ENCODE measurements around the gene WSCD1.

WSCD1 gene

GRCh38 chr17:6086603-6087400 lies 16.6 kb downstream of the WSCD1 start:
- DNase-seq (ENCODE audit: low read depth), result no peak

- DNase-seq (ENCODE audit: low read depth), result no peak
These were observed 18.0 kb downstream of the WSCD1 start for GRCh38 chr17:6088141-6088540.

GRCh38 chr17:6090253-6090652 lies 20.1 kb downstream of the WSCD1 start:
- no peak for DNase-seq (ENCODE audit: low read depth)

DNA sequence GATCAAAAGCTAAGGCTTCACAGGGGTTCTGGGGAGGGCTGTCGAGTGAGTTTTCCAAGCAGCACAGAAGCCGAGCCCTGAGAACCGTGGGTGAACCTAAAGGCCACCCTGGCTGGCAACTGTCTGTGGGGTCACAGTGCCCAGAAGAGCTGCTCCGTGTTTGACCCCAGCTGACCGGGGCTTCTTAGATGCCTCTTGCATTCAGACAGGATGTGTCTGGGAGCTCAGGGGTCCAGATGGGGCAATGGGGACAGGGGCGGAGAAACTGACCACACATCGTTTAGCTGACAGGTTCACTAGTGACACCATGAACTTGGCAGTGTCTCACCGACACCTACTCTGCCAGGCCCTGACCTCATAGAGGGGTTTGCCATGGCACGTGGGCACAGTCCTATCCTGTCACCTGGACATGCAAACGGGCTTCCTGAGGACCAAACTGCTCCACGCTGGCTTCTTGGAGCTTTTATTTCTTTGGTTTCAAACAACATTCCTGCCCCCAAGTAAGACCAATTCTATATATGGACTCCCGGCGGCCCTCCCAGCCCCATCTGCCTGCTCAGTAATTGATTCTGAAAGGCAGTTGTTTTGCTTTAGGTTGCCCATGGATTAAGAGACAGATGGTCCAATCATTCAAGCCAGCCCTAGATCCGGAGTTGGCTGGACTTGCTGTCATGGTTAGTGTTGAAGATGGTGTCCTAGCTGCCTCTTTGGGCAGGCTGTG lies 22.2 kb downstream of the WSCD1 start:
- DNase-seq (ENCODE audit: low read depth), result no peak

DNA sequence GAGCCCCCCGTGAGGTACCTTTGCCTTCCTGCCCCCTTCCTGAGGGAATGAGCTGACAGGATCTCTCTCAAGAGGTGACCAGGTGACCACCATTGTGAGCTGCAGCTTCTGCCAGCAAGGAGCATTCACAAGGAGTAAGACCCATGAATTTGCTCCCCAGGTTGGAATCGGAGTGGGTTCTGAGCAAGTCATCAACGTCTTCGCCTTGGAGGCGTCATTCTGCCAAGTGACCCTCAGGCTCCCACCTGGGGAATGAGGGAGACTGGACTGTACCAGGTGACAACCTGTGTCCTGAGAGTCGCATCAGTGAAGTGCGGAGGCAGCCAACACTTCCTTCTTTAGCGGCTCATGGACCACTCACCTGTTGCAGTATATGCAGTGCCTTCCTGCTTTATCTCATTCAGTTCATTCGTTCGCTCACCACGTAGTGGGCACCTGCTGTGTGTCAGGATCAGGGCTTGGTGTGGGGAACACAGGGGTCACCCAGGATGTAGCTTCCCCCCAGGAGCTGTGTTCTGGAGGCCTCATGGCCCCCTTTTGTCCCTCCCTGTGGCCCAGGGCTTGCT lies 22.8 kb downstream of the WSCD1 start:
- DNase-seq (ENCODE audit: low read depth), result no peak

GRCh38 chr17:6094453-6094852 lies 24.3 kb downstream of the WSCD1 start:
- no peak for DNase-seq (ENCODE audit: low read depth)

DNA sequence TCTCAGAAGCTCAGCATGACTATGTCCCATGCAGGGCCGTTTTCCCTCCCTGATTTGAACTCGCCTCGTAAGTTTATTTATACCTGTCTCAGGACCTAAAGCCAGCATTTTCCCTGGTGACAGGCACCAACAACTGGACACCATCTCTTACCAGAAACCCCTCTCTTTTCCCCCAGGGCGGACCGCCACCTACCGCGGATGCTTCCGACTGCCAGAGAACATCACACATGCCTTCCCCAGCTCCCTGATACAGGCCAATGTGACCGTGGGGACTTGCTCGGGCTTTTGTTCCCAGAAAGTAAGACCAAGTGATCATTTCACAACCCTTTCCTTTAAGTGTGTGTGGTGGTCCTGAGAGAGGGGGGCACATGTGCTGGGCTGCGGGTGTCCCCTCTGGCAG lies 24.7 kb downstream of the WSCD1 start:
- no peak for DNase-seq (ENCODE audit: low read depth)

GRCh38 chr17:6095501-6095900 lies 25.3 kb downstream of the WSCD1 start:
- DNase-seq (ENCODE audit: low read depth), result no peak

- no peak for DNase-seq (ENCODE audit: low read depth)
These were observed 26.2 kb downstream of the WSCD1 start for GRCh38 chr17:6096201-6097004.

DNA sequence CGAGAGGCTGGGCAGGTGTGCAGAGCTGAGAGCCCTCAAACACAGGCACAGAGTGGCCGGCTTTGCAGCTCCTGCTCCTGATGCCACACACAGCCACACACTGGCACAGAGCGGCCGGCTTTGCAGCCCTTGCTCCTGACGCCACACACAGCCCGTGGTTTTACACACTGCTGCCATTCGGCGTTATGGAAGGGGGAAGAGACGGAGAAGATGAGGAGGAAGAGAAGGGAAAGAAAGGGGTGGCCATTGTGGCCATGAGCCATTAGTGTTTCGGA lies 26.8 kb downstream of the WSCD1 start:
- no peak for DNase-seq (ENCODE audit: low read depth)

DNA sequence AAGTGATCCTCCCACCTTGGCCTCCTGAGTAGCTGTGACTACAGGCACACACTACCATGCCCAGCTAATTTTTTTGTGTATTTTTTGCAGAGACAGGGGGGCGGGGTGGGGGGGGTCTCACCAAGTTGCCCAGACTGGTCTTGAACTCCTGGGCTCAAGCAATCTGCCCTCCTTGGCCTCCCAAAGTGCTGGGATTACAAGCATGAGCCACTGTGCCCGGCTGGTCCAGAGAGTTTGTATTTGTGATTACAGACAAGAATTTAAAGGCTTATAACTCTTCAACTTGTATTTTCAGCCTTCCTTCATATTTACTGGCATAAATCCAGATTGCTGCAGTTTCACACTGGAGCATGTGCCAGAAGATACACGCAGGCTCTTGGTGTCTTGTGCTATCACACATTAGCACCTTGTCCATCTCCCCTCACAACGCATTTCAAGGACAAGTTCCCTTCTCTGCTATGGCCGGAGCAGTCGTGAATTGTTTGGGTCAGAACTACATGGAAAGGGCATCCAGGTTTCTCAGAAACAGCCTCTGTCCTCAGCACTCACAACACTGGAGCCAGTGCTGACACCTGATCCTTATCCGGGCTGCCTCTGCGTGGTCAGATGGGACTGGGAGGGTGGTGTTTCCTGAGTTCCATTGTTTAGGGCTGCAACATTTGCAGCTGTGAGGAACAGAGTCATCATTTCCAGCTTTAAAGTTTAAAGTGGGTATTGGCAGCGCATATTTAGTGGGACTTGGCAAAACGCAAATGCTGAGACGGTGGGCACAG lies 28.1 kb downstream of the WSCD1 start:
- DNase-seq (ENCODE audit: low read depth), result no peak

- DNase-seq (ENCODE audit: low read depth), result no peak
These were observed 28.6 kb downstream of the WSCD1 start for GRCh38 chr17:6098823-6099180.

GRCh38 chr17:6099492-6099891 lies 29.3 kb downstream of the WSCD1 start:
- DNase-seq (ENCODE audit: low read depth), result no peak

DNA sequence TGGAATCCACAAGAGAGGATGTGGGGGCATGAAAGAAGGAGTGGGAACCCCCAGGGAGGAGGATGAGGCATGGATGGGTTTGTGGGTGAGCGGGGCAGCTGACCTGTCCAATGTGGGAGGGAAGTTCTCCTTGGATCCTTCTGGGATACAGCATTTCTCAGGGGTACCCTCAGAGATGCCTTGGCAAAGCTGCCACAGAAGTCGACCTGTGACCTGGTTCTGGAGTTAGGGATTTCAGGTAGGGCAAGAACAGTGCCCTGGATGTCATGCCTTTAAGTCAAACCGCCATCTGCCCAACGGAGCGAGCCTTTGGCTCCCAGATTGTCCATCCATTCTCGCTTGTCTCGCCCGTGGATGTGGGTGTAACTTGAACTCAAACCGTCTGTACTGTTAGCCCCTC lies 30.0 kb downstream of the WSCD1 start:
- DNase-seq (ENCODE audit: low read depth), result no peak

GRCh38 chr17:6100891-6101500 lies 30.8 kb downstream of the WSCD1 start:
- no peak for DNase-seq (ENCODE audit: low read depth)

DNA sequence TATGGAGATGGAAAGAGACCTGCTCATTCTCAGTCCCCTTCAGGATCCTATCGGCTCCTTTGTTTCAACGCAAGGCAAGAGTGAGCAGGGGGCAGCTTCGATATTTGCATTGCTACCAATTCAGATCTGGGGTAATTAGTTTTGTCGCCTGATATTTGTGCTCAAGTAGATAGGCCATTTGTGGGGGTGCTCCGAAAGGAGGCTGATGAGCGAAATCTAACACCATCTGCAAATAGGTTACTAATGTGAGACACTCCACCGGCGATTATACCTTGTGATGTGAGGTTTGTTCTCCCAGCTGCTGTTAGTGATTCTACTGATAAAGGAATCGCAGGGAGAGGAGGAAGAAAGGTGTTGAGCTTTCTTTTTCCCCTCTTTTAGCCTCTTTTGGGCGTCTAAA lies 31.5 kb downstream of the WSCD1 start:
- DNase-seq (ENCODE audit: low read depth), result no peak

DNA sequence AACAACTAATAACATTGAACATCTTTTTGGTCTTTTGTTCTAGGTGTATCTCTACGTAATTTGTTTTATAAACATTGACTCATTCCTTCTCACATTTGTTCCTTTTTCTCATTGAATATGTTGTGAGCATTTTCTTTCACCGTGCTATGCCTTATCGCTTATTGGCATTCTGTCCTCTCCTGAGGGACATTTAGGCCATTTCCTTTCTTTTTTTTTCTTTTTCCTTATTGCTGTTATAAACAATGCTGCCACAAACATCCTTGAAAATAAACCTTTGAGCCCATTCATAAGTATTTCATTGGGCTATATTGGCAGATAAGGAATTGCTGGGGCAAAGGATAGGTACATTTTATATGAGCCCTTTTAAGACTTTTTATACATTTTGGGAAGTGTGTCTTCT lies 32.4 kb downstream of the WSCD1 start:
- DNase-seq (ENCODE audit: low read depth), result no peak

DNA sequence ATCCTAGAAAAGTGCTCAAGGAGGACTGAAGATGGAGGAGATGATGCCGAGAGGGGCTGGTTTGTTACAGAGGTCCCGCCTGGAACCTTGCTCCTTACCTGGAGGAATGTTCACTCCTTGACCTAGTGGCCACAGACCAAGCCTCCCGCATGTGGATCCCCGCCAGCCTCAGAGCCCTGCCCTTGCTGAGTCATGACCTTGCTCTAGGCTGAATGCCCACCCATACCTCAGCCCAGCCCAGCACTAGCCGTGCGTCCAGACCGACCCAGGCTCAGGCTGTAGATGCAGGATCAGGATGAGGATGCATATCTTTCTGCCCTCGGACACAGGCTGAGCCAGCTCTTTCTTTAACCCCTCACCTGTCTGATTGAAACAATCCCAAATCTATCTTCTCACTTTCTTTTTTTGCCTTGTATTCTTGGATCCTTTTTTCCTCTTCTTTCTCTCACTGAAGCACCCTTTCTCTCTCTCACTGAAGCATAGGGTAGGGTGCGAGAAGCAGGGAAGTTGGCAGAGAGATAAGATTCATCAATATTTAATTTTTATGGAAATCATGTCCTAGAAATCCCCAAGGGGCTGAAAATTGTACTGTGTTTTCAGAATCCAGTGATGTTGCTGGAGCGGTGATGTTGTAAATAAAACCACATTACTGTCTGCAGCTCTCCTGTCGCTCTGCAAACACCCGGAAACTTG lies 34.9 kb downstream of the WSCD1 start:
- DNase-seq (ENCODE audit: low read depth), result no peak

GRCh38 chr17:6105649-6106007 lies 35.4 kb downstream of the WSCD1 start:
- no peak for DNase-seq (ENCODE audit: low read depth)

GRCh38 chr17:6106212-6106611 lies 36.0 kb downstream of the WSCD1 start:
- no peak for DNase-seq (ENCODE audit: low read depth)

DNA sequence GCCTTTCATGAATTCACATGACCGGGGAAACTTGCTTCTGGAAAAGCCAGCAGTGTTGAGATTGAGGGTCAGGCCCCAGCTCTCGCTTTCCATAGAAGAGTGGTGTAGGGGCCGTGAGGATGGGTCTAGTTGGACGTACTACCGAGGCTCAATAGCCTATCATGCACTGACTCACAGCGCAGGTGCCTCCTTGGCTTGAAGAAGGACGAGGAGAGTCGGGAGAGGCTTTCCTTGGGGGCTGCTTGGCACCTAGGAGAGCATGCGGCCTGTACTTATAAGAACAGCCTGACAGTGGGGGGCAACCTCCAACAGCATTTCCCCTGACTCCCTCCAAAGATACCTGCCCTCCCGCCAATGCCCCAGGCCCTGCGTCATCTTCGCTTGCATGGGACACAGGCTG lies 37.6 kb downstream of the WSCD1 start:
- DNase-seq (ENCODE audit: low read depth), result no peak

All from iris pigment epithelial cell (primary cell).